Trophoblast cell (in vitro differentiated cells and primary cell): ENCODE results near the gene LONRF2.

Experiments
- DNase-seq, 2 donors: peaks; one replicate each; pipeline ENCODE4 v3.0.0-alpha.2; 2016
- H2AFZ ChIP-seq: 2 replicates; pipeline ENCODE4 v1.6.1; 2013; ENCODE audit warnings: low read length, moderate library complexity, mild to moderate bottlenecking; ENCODE audit not compliant: insufficient read depth, poor library complexity
- H2AK5ac ChIP-seq: 2 replicates; pipeline ENCODE4 v1.6.1; 2013; ENCODE audit warnings: mild to moderate bottlenecking, low read length
- H2BK120ac ChIP-seq: 2 replicates; pipeline ENCODE4 v1.6.1; 2013; ENCODE audit warnings: low read length, mild to moderate bottlenecking, moderate library complexity; ENCODE audit not compliant: insufficient read depth, poor library complexity
- H2BK12ac ChIP-seq: 2 replicates; pipeline ENCODE4 v1.6.1; 2013; ENCODE audit warnings: mild to moderate bottlenecking, low read length, moderate library complexity
- H2BK5ac ChIP-seq: 2 replicates; pipeline ENCODE4 v1.6.1; 2013; ENCODE audit warnings: low read length, low read depth, moderate library complexity, mild to moderate bottlenecking; ENCODE audit not compliant: poor library complexity
- H3K14ac ChIP-seq: 2 replicates; pipeline ENCODE4 v1.6.1; 2013; ENCODE audit warnings: mild to moderate bottlenecking, low read length
- H3K18ac ChIP-seq: 2 replicates; pipeline ENCODE4 v1.6.1; 2013; ENCODE audit warnings: mild to moderate bottlenecking, low read length
- H3K23ac ChIP-seq: 2 replicates; pipeline ENCODE4 v1.6.1; 2013; ENCODE audit warnings: low read length
- H3K27ac ChIP-seq: 2 replicates; pipeline ENCODE4 v1.5.1; 2013; ENCODE audit warnings: low read depth, mild to moderate bottlenecking, inconsistent platforms, low read length, moderate library complexity
- H3K27me3 ChIP-seq: 2 replicates; pipeline ENCODE4 v1.6.1; 2013; ENCODE audit warnings: inconsistent platforms, mild to moderate bottlenecking, low read length, moderate library complexity; ENCODE audit not compliant: insufficient read depth
- H3K36me3 ChIP-seq, 2 experiments: 1 replicate in 1 of 2; 2 replicates in 1 of 2; pipeline ENCODE4 v1.6.1; 2013; ENCODE audit warnings: low read length in 2 of 2, mild to moderate bottlenecking in 2 of 2, moderate library complexity in 1 of 2; ENCODE audit not compliant: insufficient read depth in 2 of 2, control insufficient read depth in 1 of 2
- H3K4ac ChIP-seq: 2 replicates; pipeline ENCODE4 v1.6.1; 2013; ENCODE audit warnings: low read depth, mild to moderate bottlenecking, low read length, moderate library complexity
- H3K4me1 ChIP-seq, 2 experiments: 1 replicate in 1 of 2; 2 replicates in 1 of 2; pipeline ENCODE4 v1.6.1; 2013; ENCODE audit warnings: low read length in 2 of 2, mild to moderate bottlenecking in 2 of 2, moderate library complexity in 1 of 2; ENCODE audit not compliant: insufficient read depth in 2 of 2, control insufficient read depth in 1 of 2
- H3K4me2 ChIP-seq: 2 replicates; pipeline ENCODE4 v1.6.1; 2013; ENCODE audit warnings: inconsistent platforms, mild to moderate bottlenecking, low read length, moderate library complexity
- H3K4me3 ChIP-seq: 2 replicates; pipeline ENCODE4 v1.5.1; 2013; ENCODE audit warnings: mild to moderate bottlenecking, low read depth, low read length, inconsistent platforms
- H3K79me1 ChIP-seq: one replicate; pipeline ENCODE4 v1.6.1; 2013; ENCODE audit warnings: low read length
- H3K79me2 ChIP-seq: 2 replicates; pipeline ENCODE4 v1.6.1; 2013; ENCODE audit warnings: low read length, mild to moderate bottlenecking; ENCODE audit not compliant: control insufficient read depth, insufficient read depth, poor library complexity
- H3K9ac ChIP-seq: 2 replicates; pipeline ENCODE4 v1.6.1; 2013; ENCODE audit warnings: mild to moderate bottlenecking, low read length
- H3K9me3 ChIP-seq: 2 replicates; pipeline ENCODE4 v1.6.1; 2013; ENCODE audit warnings: low read depth, mild to moderate bottlenecking, control low read depth, inconsistent platforms, low read length; ENCODE audit not compliant: insufficient read depth
- H4K12ac ChIP-seq: 2 replicates; pipeline ENCODE4 v1.6.1; 2013; ENCODE audit warnings: low read depth, mild to moderate bottlenecking, low read length, moderate library complexity
- H4K8ac ChIP-seq: 2 replicates; pipeline ENCODE4 v1.6.1; 2013; ENCODE audit warnings: low read depth, mild to moderate bottlenecking, low read length, moderate library complexity
- H4K91ac ChIP-seq: one replicate; pipeline ENCODE4 v1.6.1; 2013; ENCODE audit warnings: low read depth, mild to moderate bottlenecking, low read length, moderate library complexity
- WGBS: extraction: QIAGEN DNeasy Blood & Tissue Kit; methylation state at CpG from one replicate; pipeline ENCODE4 v1.1.7; 2013; ENCODE audit warnings: missing lambda C conversion rate; ENCODE audit not compliant: insufficient read length, insufficient coverage; ENCODE audit errors: extremely low coverage; 5-methylcytosine and 5-hydroxymethylcytosine counted together

LONRF2 gene

GRCh38 chr2:100334929-100335328 lies 12.6 kb upstream of the LONRF2 start:
- Histone ChIP-seq H3K27ac (no peak overlapping the region), H4K91ac (no peak overlapping the region)

DNA sequence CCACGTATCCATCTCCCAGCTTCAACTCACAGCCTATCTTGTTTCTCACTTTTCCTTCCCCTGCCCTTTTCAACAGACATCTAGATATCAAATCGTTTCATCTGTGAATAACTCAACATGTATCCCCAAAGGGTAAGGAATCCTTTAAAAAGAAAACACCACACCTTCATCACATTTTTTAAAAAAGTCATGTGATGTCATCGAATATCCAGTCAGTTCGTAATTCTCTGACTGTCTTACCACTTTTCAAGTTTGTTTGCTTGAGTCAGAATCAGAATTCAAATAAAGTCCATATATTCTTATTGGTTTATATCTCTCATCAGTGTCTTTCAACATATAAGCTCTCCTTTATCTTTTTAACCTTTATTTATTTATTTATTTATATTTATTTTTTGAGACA lies 5.4 kb upstream of the LONRF2 start:
- Histone ChIP-seq H2BK5ac (no peak overlapping the region), H3K4ac (no peak overlapping the region), H2BK120ac (no peak overlapping the region), H3K27ac (no peak overlapping the region), H3K4me2 (no peak overlapping the region), H2AK5ac (no peak overlapping the region), H3K23ac (no peak overlapping the region), H2BK12ac (no peak overlapping the region), H3K14ac (no peak overlapping the region), H3K36me3 (no peaks in the 10 kb centered on the region), H3K4me3 (no peak overlapping the region), H4K8ac (no peak overlapping the region), H3K4me1 (no peaks in the 10 kb centered on the region), H2AFZ (no peak overlapping the region), H3K18ac (no peak overlapping the region), H3K79me2 (no peaks in the 10 kb centered on the region), H3K9me3 (no peaks in the 10 kb centered on the region), H3K9ac (no peak overlapping the region), H4K12ac (no peak overlapping the region), H3K79me1 (no peaks in the 10 kb centered on the region), H4K91ac (no peak overlapping the region), H3K27me3 (peaks cover 2% of the 10 kb centered on the region)
- no CpG with 5 or more reads among the region's 4 CpGs for WGBS
- no peak for DNase-seq

More at GRCh38 chr2:100334929-100335328, 12.6 kb upstream of the LONRF2 start:
- Histone ChIP-seq H3K27me3 (no peaks in the 10 kb centered on the region), H3K4me1 (no peaks in the 10 kb centered on the region), H2BK120ac (no peak overlapping the region), H2AFZ (no peak overlapping the region), H3K36me3 (no peaks in the 10 kb centered on the region), H2AK5ac (no peak overlapping the region), H3K9me3 (no peaks in the 10 kb centered on the region), H2BK5ac (no peak overlapping the region), H3K14ac (no peak overlapping the region), H3K9ac (no peak overlapping the region), H3K18ac (no peak overlapping the region), H4K12ac (no peak overlapping the region), H3K4ac (no peak overlapping the region), H3K79me1 (no peaks in the 10 kb centered on the region), H2BK12ac (no peak overlapping the region), H3K79me2 (no peaks in the 10 kb centered on the region), H4K8ac (no peak overlapping the region), H3K4me3 (no peak overlapping the region), H3K23ac (no peak overlapping the region), H3K4me2 (no peak overlapping the region)
- WGBS: no CpG with 5 or more reads among the region's 2 CpGs
- DNase-seq: no peak

DNA sequence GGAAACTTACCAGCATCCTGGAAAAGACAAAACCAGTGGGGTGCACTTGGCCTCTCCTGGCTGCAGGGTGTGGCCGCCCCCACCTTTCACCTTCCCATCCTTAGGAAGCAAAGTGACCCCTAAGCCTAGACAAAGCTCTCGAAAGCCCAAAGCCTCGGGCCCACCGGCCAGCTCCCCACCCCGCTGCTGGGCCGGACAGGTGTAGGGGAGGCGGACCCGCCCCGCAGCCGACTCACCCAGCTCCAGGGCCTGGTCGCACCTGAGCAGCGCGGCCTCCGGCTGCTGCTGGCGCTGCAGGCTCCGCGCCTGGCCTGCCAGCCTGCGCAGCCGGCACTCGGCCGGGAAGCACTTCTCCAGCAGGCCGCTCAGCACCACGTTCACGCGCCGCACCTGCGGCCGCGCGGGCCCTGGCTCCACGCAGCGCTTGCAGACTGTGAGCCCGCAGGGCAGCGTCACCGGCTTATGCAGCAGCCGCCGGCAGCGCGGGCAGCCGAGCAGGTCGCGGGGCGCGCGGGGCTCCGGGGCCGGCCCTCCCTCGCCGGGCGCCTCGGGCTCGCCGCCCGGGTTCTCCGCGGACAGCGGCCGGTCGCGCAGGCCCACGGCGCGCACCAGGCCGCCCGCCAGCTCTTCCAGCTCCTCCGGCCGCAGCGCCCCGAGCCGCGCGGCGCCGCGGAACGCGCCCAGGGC lies 979 bp downstream of the LONRF2 start:
- Histone ChIP-seq H2BK12ac (no peak overlapping the region), H3K18ac (peak overlapping the region; percentile 11), H3K4ac (no peak overlapping the region), H3K27me3 (peaks cover 21% of the 10 kb centered on the region), H2BK120ac (no peak overlapping the region), H4K91ac (peak overlapping the region; percentile 42), H3K27ac (no peak overlapping the region), H3K79me2 (no peaks in the 10 kb centered on the region), H2AK5ac (no peak overlapping the region), H3K4me2 (peak overlapping the region; percentile 100), H3K36me3 (no peaks in the 10 kb centered on the region), H4K8ac (no peak overlapping the region), H4K12ac (no peak overlapping the region), H3K79me1 (no peaks in the 10 kb centered on the region), H3K4me1 (peaks cover 5 to 12% of the 10 kb centered on the region in 2 experiments), H2BK5ac (no peak overlapping the region), H3K14ac (no peak overlapping the region), H2AFZ (peak overlapping the region; percentile 56), H3K23ac (no peak overlapping the region), H3K9ac (no peak overlapping the region), H3K9me3 (peaks cover 4% of the 10 kb centered on the region), H3K4me3 (peak overlapping the region; percentile 81)
- peak; percentile 34 to 45 for DNase-seq
- no CpG with 5 or more reads among the region's 77 CpGs for whole genome bisulfite sequencing

- no peak overlapping the region for H2BK5ac ChIP-seq
- H2BK12ac ChIP-seq: no peak overlapping the region
- no peak overlapping the region for H2AK5ac ChIP-seq
- no peak overlapping the region for H3K23ac ChIP-seq
- DNase-seq: no peak
- H3K14ac ChIP-seq: no peak overlapping the region
- no peak overlapping the region for H3K9ac ChIP-seq
- H3K27ac ChIP-seq: no peak overlapping the region
- no peak overlapping the region for H4K91ac ChIP-seq
- no peak overlapping the region for H3K4ac ChIP-seq
- H2BK120ac ChIP-seq: no peak overlapping the region
- no peaks in the 10 kb centered on the region for H3K79me1 ChIP-seq
- no CpG with 5 or more reads among the region's 19 CpGs for WGBS
- no peak overlapping the region for H4K12ac ChIP-seq
- peaks cover 4% of the 10 kb centered on the region for H3K9me3 ChIP-seq
- H3K4me1 ChIP-seq: peaks cover 5 to 12% of the 10 kb centered on the region in 2 experiments
- no peaks in the 10 kb centered on the region for H3K79me2 ChIP-seq
- no peak overlapping the region for H3K4me3 ChIP-seq
- peak overlapping the region; percentile 56 for H2AFZ ChIP-seq
- H4K8ac ChIP-seq: no peak overlapping the region
- H3K27me3 ChIP-seq: peaks cover 21% of the 10 kb centered on the region
- peak overlapping the region; percentile 100 for H3K4me2 ChIP-seq
- no peak overlapping the region for H3K18ac ChIP-seq
- H3K36me3 ChIP-seq: no peaks in the 10 kb centered on the region
These were observed 1.6 kb downstream of the LONRF2 start for GRCh38 chr2:100320547-100321178.
